ENCODE results near the gene PCDH10.

Gene PCDH10

GRCh38 chr4:133145241-133145640 is 3.9 kb upstream of the PCDH10 start:
- no peak overlapping the region for H3K4me3 ChIP-seq
- no peak overlapping the region for H3K27ac ChIP-seq
- no peak for DNase-seq (ENCODE audit: low spot score)
- no peak for TF ChIP-seq CTCF (IDR thresholded peaks at IDR 0.05)

GRCh38 chr4:133145758-133146573 is 3.1 kb upstream of the PCDH10 start:
- Histone ChIP-seq H3K27ac (no peak overlapping the region), H3K4me3 (peak overlapping the region; percentile 78)
- TF ChIP-seq CTCF (IDR thresholded peaks at IDR 0.05), result no peak
- no peak for DNase-seq (ENCODE audit: low spot score)

- peak; percentile 72 for DNase-seq (ENCODE audit: low spot score)
- H3K27ac ChIP-seq, result no peak overlapping the region
- TF ChIP-seq CTCF (IDR thresholded peaks at IDR 0.05), result peak; percentile 96
- peak overlapping the region; percentile 78 for H3K4me3 ChIP-seq
Measured at GRCh38 chr4:133146574-133147241, 2.4 kb upstream of the PCDH10 start.

- Histone ChIP-seq H3K27ac (peak overlapping the region; percentile 20 to 60), H3K4me3 (peak overlapping the region; percentile 78)
- DNase-seq (ENCODE audit: low spot score), result peak; percentile 59
- no peak for TF ChIP-seq CTCF (IDR thresholded peaks at IDR 0.05)
Measured at GRCh38 chr4:133147286-133147821, 1.7 kb upstream of the PCDH10 start.

GRCh38 chr4:133147921-133148689 is 989 bp upstream of the PCDH10 start:
- TF ChIP-seq CTCF (IDR thresholded peaks at IDR 0.05), result peak; percentile 26
- Histone ChIP-seq H3K4me3 (peak overlapping the region; percentile 78), H3K27ac (peak overlapping the region; percentile 60 to 75)
- DNase-seq (ENCODE audit: low spot score), result peak; percentile 72

GRCh38 chr4:133149364-133149695 is 236 bp downstream of the PCDH10 start:
- no peak for DNase-seq (ENCODE audit: low spot score)
- Histone ChIP-seq H3K27ac (peak overlapping the region in 1 of 2 donors; percentile 3), H3K4me3 (peak overlapping the region; percentile 78)
- no peak for TF ChIP-seq CTCF (IDR thresholded peaks at IDR 0.05)

All from coronary artery (tissue), 2 donors.